AG09319 (cell line): ENCODE measurements around the gene ZBTB40.

ENCODE experiments used
- DNase-seq: peaks from one replicate; pipeline ENCODE4 v3.0.0-alpha.2; 2010; ENCODE audit warnings: low read depth; ENCODE audit errors: extremely low read depth
- CTCF ChIP-seq: IDR thresholded peaks from 2 replicates; pipeline ENCODE4 v1.5.1; 2011; ENCODE audit warnings: low read depth, mild to moderate bottlenecking, inconsistent platforms, low read length, moderate library complexity

Gene ZBTB40

GRCh38 chr1:22410928-22411495 lies 40.6 kb upstream of the ZBTB40 start:
- no peak for TF ChIP-seq CTCF
- DNase-seq, result no peak

DNA sequence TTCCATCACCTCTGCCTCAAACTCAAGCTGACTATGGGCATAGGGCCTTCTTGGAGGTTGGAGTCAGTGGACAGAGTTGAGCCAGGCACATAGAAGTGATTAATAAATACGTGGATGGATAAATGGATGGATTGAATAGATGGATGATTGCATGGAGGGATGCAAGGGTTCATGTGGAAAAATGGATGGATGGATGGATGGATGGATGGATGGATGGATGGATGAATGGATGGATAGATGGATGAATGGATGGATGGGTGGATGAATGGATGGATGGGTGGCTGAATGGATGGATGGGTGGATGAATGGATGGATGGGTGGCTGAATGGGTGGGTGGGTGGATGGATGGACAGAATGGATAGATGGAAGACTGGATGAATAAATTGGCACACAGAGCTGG lies 40.1 kb upstream of the ZBTB40 start:
- no peak for TF ChIP-seq CTCF
- DNase-seq, result no peak

DNA sequence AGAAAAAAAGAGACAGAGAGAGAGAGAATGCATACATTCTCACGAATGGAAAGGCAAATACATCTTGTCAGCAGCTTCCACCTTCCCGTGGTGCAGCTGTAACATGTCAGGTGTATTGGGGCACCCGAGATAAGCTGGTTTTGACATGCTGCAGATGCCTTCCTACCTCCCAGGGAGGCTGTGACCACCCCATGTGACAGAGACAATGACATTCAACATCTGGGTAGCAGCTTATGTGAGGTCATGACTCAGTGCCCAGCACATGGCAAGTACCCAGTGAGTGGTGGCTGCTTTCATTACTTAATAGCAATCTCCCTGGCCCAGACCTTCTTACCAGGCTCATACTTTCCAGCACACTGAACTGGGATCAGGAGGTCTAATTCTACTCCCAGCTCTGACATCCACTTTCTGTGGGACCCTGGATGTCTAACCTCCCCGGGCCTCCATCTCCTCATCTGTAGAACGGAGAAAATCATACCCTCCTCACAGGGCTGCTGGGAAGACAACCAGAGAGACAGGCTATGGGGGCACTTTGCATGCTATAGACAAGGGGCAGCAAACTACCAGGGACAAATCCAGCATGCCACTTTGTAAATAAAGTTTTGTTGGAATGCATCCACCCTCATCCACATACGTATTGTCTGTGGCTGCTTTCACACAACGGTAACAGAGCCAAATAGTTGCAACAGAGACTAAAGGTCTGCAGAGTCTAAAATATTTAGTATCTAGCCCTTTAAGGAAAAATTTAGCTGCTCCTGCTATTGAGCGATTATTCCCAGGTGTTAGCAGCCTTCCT lies 38.5 kb upstream of the ZBTB40 start:
- no peak for DNase-seq

GRCh38 chr1:22413799-22414198 lies 37.9 kb upstream of the ZBTB40 start:
- DNase-seq, result no peak
- no peak for TF ChIP-seq CTCF

More for the DNA sequence above, 38.5 kb upstream of the ZBTB40 start:
- TF ChIP-seq CTCF, result no peak

- TF ChIP-seq CTCF, result no peak
- no peak for DNase-seq
These were observed 37.4 kb upstream of the ZBTB40 start for GRCh38 chr1:22414244-22414751.

GRCh38 chr1:22415489-22415888 lies 36.2 kb upstream of the ZBTB40 start:
- DNase-seq, result no peak
- no peak for TF ChIP-seq CTCF
